HEK293 (cell line): ENCODE data around the gene AQP12A.

Experiments
- CTCF ChIA-PET: fragments of 350-600 bp; formaldehyde crosslinking; extraction: SDS; loops from one replicate; lab custom pipeline; 2021; ENCODE audit warnings: antibody characterized with exemption; lab: Yijun Ruan, JAX
- POLR2A ChIA-PET: fragments of 300-600 bp; formaldehyde crosslinking; extraction: SDS; loops from one replicate; lab custom pipeline; 2020; ENCODE audit warnings: antibody characterized with exemption, inconsistent platforms; lab: Yijun Ruan, JAX
- H3K27ac ChIP-seq: fragments of 200-500 bp; sonication (Bioruptor generic); 2 replicates; pipeline ENCODE4 v1.5.1; 2014; ENCODE audit warnings: low read depth, low read length, control low read depth, inconsistent platforms; ENCODE audit errors: extremely low read depth
- H3K36me3 ChIP-seq, 2 experiments: fragments of 200-500 bp in 1 of 2; sonication (Bioruptor generic) in 1 of 2; 1 replicate in 1 of 2; 2 replicates in 1 of 2; pipeline ENCODE4 v1.5.1; 2014 to 2017; ENCODE audit warnings: inconsistent platforms in 2 of 2, low read length in 2 of 2; ENCODE audit not compliant: control insufficient read depth in 2 of 2, insufficient read depth in 1 of 2
- H3K4me1 ChIP-seq: fragments of 200-500 bp; sonication (Bioruptor generic); 2 replicates; pipeline ENCODE4 v1.5.1; 2014; ENCODE audit warnings: mild to moderate bottlenecking, low read length, inconsistent platforms; ENCODE audit not compliant: control insufficient read depth, insufficient read depth
- H3K4me3 ChIP-seq: 2 replicates; pipeline ENCODE4 v1.5.1; 2011; ENCODE audit warnings: low read depth, mild to moderate bottlenecking, control low read depth, low read length, moderate library complexity
- H3K9me3 ChIP-seq: fragments of 200-500 bp; sonication (Bioruptor generic); 2 replicates; pipeline ENCODE4 v1.5.1; 2014; ENCODE audit warnings: low read depth, low read length, inconsistent platforms; ENCODE audit not compliant: control insufficient read depth, insufficient read depth
- KLF1 ChIP-seq: fragments of 450-650 bp; formaldehyde crosslinking; IDR thresholded peaks from 2 replicates; pipeline ENCODE4 v1.5.1; 2016; ENCODE audit warnings: missing biosample characterization, missing genetic modification characterization
- KLF16 ChIP-seq: fragments of 450-650 bp; formaldehyde crosslinking; IDR thresholded peaks from 2 replicates; pipeline ENCODE4 v1.5.1; 2017; ENCODE audit warnings: missing biosample characterization, missing genetic modification characterization
- OSR2 ChIP-seq: fragments of 450-650 bp; formaldehyde crosslinking; IDR thresholded peaks from 2 replicates; pipeline ENCODE4 v1.5.1; 2016; ENCODE audit warnings: missing biosample characterization, missing genetic modification characterization
- SCRT1 ChIP-seq: fragments of 450-650 bp; formaldehyde crosslinking; IDR thresholded peaks from 2 replicates; pipeline ENCODE4 v1.5.1; 2016; ENCODE audit warnings: missing biosample characterization, missing genetic modification characterization, borderline replicate concordance
- ZBTB49 ChIP-seq: fragments of 450-650 bp; formaldehyde crosslinking; IDR thresholded peaks from 2 replicates; pipeline ENCODE4 v1.5.1; 2016; ENCODE audit warnings: missing biosample characterization, missing genetic modification characterization, low read depth
- ZFHX2 ChIP-seq: fragments of 450-650 bp; formaldehyde crosslinking; conservative IDR thresholded peaks from 2 replicates; pipeline ENCODE4 v1.5.1; 2016; ENCODE audit warnings: missing biosample characterization, missing genetic modification characterization
- ZFP41 ChIP-seq: fragments of 450-650 bp; formaldehyde crosslinking; IDR thresholded peaks from 2 replicates; pipeline ENCODE4 v1.5.1; 2016; ENCODE audit warnings: missing biosample characterization, missing genetic modification characterization, borderline replicate concordance
- ZNF16 ChIP-seq: fragments of 450-650 bp; formaldehyde crosslinking; IDR thresholded peaks from 2 replicates; pipeline ENCODE4 v1.5.1; 2016; ENCODE audit warnings: low read depth, missing biosample characterization, missing genetic modification characterization
- ZNF2 ChIP-seq: fragments of 450-650 bp; formaldehyde crosslinking; IDR thresholded peaks from 2 replicates; pipeline ENCODE4 v1.5.1; 2016; ENCODE audit warnings: missing biosample characterization, missing genetic modification characterization
- ZNF24 ChIP-seq: fragments of 450-650 bp; formaldehyde crosslinking; IDR thresholded peaks from 2 replicates; pipeline ENCODE4 v1.5.1; 2016; ENCODE audit warnings: missing biosample characterization, missing genetic modification characterization
- ZNF341 ChIP-seq: fragments of 450-650 bp; formaldehyde crosslinking; IDR thresholded peaks from 2 replicates; pipeline ENCODE4; 2016; ENCODE audit warnings: low read depth, missing biosample characterization, missing genetic modification characterization
- ZNF350 ChIP-seq: fragments of 450-650 bp; formaldehyde crosslinking; IDR thresholded peaks from 2 replicates; pipeline ENCODE4 v1.5.0; 2017; ENCODE audit warnings: missing biosample characterization, mild to moderate bottlenecking, missing genetic modification characterization
- ZNF398 ChIP-seq: fragments of 450-650 bp; formaldehyde crosslinking; IDR thresholded peaks from 2 replicates; pipeline ENCODE4 v1.5.1; 2017; ENCODE audit warnings: missing biosample characterization, missing genetic modification characterization
- ZNF610 ChIP-seq: fragments of 450-650 bp; formaldehyde crosslinking; IDR thresholded peaks from 2 replicates; pipeline ENCODE4 v1.5.1; 2016; ENCODE audit warnings: missing biosample characterization, missing genetic modification characterization, borderline replicate concordance
- ZNF658 ChIP-seq: fragments of 450-650 bp; formaldehyde crosslinking; IDR thresholded peaks from 2 replicates; pipeline ENCODE4; 2016; ENCODE audit warnings: missing biosample characterization, missing genetic modification characterization
- ZNF664 ChIP-seq: fragments of 450-650 bp; formaldehyde crosslinking; IDR thresholded peaks from 2 replicates; pipeline ENCODE4 v1.5.1; 2016; ENCODE audit warnings: missing biosample characterization, missing genetic modification characterization
- ZNF776 ChIP-seq: fragments of 450-650 bp; formaldehyde crosslinking; IDR thresholded peaks from 2 replicates; pipeline ENCODE4 v1.5.0; 2017; ENCODE audit warnings: missing biosample characterization, missing genetic modification characterization, borderline replicate concordance
- ZNF791 ChIP-seq: fragments of 450-650 bp; formaldehyde crosslinking; IDR thresholded peaks from 2 replicates; pipeline ENCODE4 v1.5.1; 2016; ENCODE audit warnings: missing biosample characterization, missing genetic modification characterization
- ZNF843 ChIP-seq: fragments of 450-650 bp; formaldehyde crosslinking; IDR thresholded peaks from 2 replicates; pipeline ENCODE4 v1.5.1; 2016; ENCODE audit warnings: missing biosample characterization, missing genetic modification characterization
- ZSCAN16 ChIP-seq: fragments of 450-650 bp; formaldehyde crosslinking; IDR thresholded peaks from 2 replicates; pipeline ENCODE4 v1.5.1; 2016; ENCODE audit warnings: missing biosample characterization, missing genetic modification characterization
- ZSCAN23 ChIP-seq: fragments of 450-650 bp; formaldehyde crosslinking; IDR thresholded peaks from 2 replicates; pipeline ENCODE4 v1.5.1; 2016; ENCODE audit warnings: missing biosample characterization, missing genetic modification characterization
- ZSCAN30 ChIP-seq: fragments of 450-650 bp; IDR thresholded peaks from 2 replicates; pipeline ENCODE4 v1.5.1; 2018; ENCODE audit warnings: missing biosample characterization, mild to moderate bottlenecking, missing genetic modification characterization, moderate library complexity
- ZXDB ChIP-seq: fragments of 450-650 bp; formaldehyde crosslinking; IDR thresholded peaks from 2 replicates; pipeline ENCODE4 v1.5.1; 2016; ENCODE audit warnings: missing biosample characterization, missing genetic modification characterization
- TF ChIP-seq, protein P1 (sequence below): fragments of 450-650 bp; formaldehyde crosslinking; IDR thresholded peaks from 2 replicates; pipeline ENCODE4 v1.5.1; 2017; ENCODE audit warnings: missing biosample characterization, missing genetic modification characterization

AQP12A gene

DNA sequence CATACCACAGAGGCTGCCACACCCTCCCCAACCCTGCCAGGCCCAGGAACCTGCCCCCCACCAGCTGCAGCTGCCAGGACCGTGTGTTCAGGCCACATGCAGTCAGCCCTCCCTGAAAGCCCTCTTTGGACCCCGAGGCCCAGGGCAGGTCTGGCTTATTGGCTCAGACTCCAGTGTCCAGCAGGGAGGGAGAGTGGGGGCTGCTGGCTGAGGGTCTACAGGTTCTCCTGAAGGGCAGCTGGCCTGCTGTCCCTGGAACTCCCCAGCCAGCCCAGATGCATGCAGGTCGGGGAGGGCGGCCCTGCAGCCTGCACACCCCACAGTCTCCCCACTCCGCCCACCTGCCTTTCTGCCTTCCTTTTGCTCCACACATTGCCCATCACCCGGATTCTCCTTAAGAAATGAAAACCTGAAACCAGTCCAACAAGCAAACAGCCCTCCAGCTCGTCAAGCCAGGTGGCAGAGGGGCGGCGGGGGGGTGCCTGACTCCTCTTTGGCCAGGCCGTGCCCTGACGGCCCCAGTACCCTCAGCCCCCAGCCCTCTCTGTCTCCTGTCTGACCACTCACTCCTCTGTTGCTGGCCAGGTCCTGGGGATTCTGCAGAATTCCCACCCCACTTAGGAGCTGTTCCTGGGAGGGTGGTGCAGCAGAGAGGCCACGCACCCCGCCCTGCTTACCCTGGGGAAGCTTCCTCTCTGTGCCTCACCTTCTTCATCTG is 48.4 kb upstream of the AQP12A start:
- Histone ChIP-seq H3K4me1 (no peaks in the 10 kb centered on the region), H3K9me3 (no peaks in the 10 kb centered on the region), H3K4me3 (no peak overlapping the region), H3K27ac (no peak overlapping the region), H3K36me3 (no peaks in the 10 kb centered on the region)
- CTCF ChIA-PET: interaction anchor here (0.7 to 1.3 kb wide), 2 partner anchors 13 to 1280 kb away, joined by 3 to 4 read pairs; no protein-coding TSS in a partner anchor
- TF ChIP-seq ZNF843 (tag by site-specific recombination) (no peak), ZNF791 (tag by site-specific recombination) (no peak), ZFHX2 (tag by site-specific recombination) (no peak; the same call in 1 of the 2 replicates), ZNF610 (tag by site-specific recombination) (no peak), ZNF341 (no peak), ZNF658 (no peak), KLF1 (no peak), ZSCAN16 (no peak), SCRT1 (no peak), ZXDB (tag by site-specific recombination) (no peak), ZFP41 (no peak), ZSCAN23 (no peak), KLF16 (tag by site-specific recombination) (no peak)
- TF ChIP-seq, protein P1, sequence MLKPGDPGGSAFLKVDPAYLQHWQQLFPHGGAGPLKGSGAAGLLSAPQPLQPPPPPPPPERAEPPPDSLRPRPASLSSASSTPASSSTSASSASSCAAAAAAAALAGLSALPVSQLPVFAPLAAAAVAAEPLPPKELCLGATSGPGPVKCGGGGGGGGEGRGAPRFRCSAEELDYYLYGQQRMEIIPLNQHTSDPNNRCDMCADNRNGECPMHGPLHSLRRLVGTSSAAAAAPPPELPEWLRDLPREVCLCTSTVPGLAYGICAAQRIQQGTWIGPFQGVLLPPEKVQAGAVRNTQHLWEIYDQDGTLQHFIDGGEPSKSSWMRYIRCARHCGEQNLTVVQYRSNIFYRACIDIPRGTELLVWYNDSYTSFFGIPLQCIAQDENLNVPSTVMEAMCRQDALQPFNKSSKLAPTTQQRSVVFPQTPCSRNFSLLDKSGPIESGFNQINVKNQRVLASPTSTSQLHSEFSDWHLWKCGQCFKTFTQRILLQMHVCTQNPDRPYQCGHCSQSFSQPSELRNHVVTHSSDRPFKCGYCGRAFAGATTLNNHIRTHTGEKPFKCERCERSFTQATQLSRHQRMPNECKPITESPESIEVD (tag by site-specific recombination): no peak
- POLR2A ChIA-PET: interaction anchor here (0.8 kb wide), 1 partner anchor 14 kb away, joined by 4 read pairs; no protein-coding TSS in a partner anchor

DNA sequence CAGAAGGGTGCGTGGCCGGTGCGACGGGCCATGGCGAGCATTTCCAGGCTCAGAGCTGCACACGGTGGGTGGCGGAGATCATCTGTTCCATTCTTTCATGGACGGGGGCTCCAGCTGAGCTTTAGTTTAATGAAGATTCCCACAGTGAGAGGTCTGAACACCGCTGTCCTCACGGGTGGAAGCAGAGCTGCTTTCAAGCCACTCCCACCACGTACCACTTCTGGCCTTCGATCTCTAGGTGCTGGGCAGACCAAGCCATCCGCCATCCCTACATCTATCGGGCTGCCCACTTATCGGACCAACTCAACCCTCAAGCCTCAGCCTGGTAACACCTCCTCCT is 47.9 kb upstream of the AQP12A start:
- H3K4me3 ChIP-seq: no peak overlapping the region
- TF ChIP-seq ZNF664 (tag by site-specific recombination) (no peak), ZNF350 (tag by site-specific recombination) (no peak), ZXDB (tag by site-specific recombination) (no peak), ZNF2 (no peak), ZSCAN30 (no peak), ZNF341 (no peak)
- no peaks in the 10 kb centered on the region for H3K36me3 ChIP-seq
- no peaks in the 10 kb centered on the region for H3K4me1 ChIP-seq
- POLR2A ChIA-PET: interaction anchor here (0.8 kb wide), 1 partner anchor 15 kb away, joined by 4 read pairs; no protein-coding TSS in a partner anchor
- H3K9me3 ChIP-seq: no peaks in the 10 kb centered on the region
- CTCF ChIA-PET: interaction anchor here (0.7 to 1.3 kb wide), 2 partner anchors 13 to 16 kb away, joined by 3 to 4 read pairs; no protein-coding TSS in a partner anchor
- no peak overlapping the region for H3K27ac ChIP-seq

GRCh38 chr2:240644171-240644651 is 47.5 kb upstream of the AQP12A start:
- H3K9me3 ChIP-seq: no peaks in the 10 kb centered on the region
- no peak for TF ChIP-seq ZNF16 (tag by site-specific recombination)
- no peak for TF ChIP-seq OSR2 (tag by site-specific recombination)
- no peak for TF ChIP-seq SCRT1
- TF ChIP-seq ZNF398 (tag by site-specific recombination): 0 out of 2 replicates have a peak, but pooled peaks have one; percentile 24
- TF ChIP-seq ZBTB49 (tag by site-specific recombination): no peak
- TF ChIP-seq ZNF776 (tag by site-specific recombination): no peak
- TF ChIP-seq ZNF24 (tag by site-specific recombination): no peak
- no peak overlapping the region for H3K27ac ChIP-seq
- H3K4me1 ChIP-seq: no peaks in the 10 kb centered on the region
- ChIA-PET CTCF (interaction anchor here (0.7 to 1.3 kb wide), 2 partner anchors 12 to 17 kb away, joined by 3 to 4 read pairs; no protein-coding TSS in a partner anchor), POLR2A (interaction anchor here (0.8 kb wide), 1 partner anchor 15 kb away, joined by 4 read pairs; no protein-coding TSS in a partner anchor)
- no peaks in the 10 kb centered on the region for H3K36me3 ChIP-seq
- no peak overlapping the region for H3K4me3 ChIP-seq
